Chondrocyte (in vitro differentiated cells): ENCODE data around the gene CPNE2. TPM values are rescaled to one million over a fixed set of nuclear protein-coding genes. Genes with fewer than 3 reads are reported as not detected.

Experiments used
- DNase-seq: peaks from one replicate; pipeline ENCODE4 v3.0.0; 2021; ENCODE audit warnings: mixed read lengths, low spot score
- H3K27ac Mint-ChIP-seq: one replicate; pipeline ENCODE4 v1.8.0; 2021; ENCODE audit warnings: mild to moderate bottlenecking, moderate library complexity, mixed read lengths; ENCODE audit not compliant: unreplicated experiment
- H3K27me3 Mint-ChIP-seq: 2 replicates; pipeline ENCODE4 v1.8.0; 2021; ENCODE audit warnings: low read depth, mixed read lengths
- H3K36me3 Mint-ChIP-seq: 2 replicates; pipeline ENCODE4 v1.8.0; 2021; ENCODE audit warnings: low read depth, mixed read lengths
- H3K4me1 Mint-ChIP-seq: 2 replicates; pipeline ENCODE4 v1.8.0; 2021; ENCODE audit warnings: low read depth, mild to moderate bottlenecking, mixed read lengths
- H3K4me3 Mint-ChIP-seq: one replicate; pipeline ENCODE4 v1.8.0; 2021; ENCODE audit warnings: mild to moderate bottlenecking, moderate library complexity, mixed read lengths; ENCODE audit not compliant: unreplicated experiment
- H3K9me3 Mint-ChIP-seq: 2 replicates; pipeline ENCODE4 v1.8.0; 2021; ENCODE audit warnings: low read depth, mixed read lengths
- total RNA-seq: library from RNA; stranded (reverse); gene quantifications from 3 replicates; pipeline ENCODE4 v1.2.1, GENCODE V29; 2021
- TF ChIP-seq, protein P1 (sequence below): fragments of 200-600 bp; sonication (generic); IDR thresholded peaks from 2 replicates; pipeline ENCODE4 v1.5.0; 2021; ENCODE audit warnings: antibody characterized with exemption, mild to moderate bottlenecking, moderate library complexity

Gene CPNE2
- total RNA-seq, 1 donor from 2014 or later = 21.8 TPM

DNA sequence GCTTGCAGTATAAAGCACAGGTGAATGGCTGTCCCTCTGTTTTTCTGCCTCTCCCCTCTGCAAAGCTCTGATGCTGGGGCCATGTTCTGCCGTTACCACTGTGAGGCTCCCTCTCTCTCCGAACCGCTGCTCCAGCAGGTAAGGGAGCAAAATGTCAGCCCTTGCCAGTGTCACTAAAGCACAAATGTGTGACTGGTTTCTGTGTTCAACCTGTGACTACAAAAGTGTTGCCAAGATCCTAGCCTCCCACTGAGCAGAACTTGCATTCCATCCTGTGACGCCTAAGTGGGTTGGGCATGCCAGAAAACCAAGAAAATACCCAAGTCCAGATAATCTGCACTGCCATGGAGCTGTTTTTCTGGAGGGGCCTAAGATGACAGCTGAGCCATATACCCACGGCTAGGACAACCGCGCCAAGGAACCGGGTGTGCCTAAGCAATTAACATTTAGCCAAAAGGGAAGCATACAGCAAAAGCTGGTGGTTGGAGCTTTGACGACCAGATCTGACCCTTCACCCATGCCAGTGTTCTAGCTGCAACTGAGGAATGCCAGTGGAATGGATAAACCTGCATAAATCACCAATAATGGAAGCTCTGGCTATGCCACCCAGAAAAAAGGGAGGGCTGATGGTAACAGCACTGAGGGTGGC lies 58.4 kb downstream of the CPNE2 start:
- Mint-ChIP-seq H3K36me3 (peaks cover 22% of the 10 kb centered on the region), H3K27me3 (no peaks in the 10 kb centered on the region), H3K4me1 (peaks cover 17% of the 10 kb centered on the region), H3K9me3 (no peaks in the 10 kb centered on the region), H3K4me3 (no peak overlapping the region), H3K27ac (peak overlapping the region; percentile 39)
- TF ChIP-seq, protein P1, sequence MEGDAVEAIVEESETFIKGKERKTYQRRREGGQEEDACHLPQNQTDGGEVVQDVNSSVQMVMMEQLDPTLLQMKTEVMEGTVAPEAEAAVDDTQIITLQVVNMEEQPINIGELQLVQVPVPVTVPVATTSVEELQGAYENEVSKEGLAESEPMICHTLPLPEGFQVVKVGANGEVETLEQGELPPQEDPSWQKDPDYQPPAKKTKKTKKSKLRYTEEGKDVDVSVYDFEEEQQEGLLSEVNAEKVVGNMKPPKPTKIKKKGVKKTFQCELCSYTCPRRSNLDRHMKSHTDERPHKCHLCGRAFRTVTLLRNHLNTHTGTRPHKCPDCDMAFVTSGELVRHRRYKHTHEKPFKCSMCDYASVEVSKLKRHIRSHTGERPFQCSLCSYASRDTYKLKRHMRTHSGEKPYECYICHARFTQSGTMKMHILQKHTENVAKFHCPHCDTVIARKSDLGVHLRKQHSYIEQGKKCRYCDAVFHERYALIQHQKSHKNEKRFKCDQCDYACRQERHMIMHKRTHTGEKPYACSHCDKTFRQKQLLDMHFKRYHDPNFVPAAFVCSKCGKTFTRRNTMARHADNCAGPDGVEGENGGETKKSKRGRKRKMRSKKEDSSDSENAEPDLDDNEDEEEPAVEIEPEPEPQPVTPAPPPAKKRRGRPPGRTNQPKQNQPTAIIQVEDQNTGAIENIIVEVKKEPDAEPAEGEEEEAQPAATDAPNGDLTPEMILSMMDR = no peak
- DNase-seq = no peak

DNA sequence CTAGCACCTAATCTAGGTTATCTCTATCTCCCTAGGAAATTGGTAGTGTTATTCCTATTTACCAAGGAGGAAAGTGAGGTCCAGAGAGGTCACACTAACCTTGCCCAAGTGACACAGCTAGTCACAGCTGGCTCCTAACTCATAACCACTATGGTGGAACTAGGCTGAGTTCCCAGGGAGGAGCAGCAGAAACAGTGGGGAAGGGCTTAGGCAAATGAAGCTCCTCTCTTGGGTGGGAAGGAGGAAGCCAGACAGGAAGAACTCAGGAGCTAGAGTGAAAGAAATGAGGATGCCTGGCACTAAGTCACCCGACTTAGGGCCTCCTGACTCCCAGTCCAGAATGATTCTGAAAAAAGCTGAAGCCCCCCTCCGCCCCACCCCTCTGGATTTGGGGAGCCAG lies 59.0 kb downstream of the CPNE2 start:
- no peak overlapping the region for H3K4me3 Mint-ChIP-seq
- peak overlapping the region; percentile 22 for H3K27ac Mint-ChIP-seq
- DNase-seq = no peak
- no peaks in the 10 kb centered on the region for H3K27me3 Mint-ChIP-seq
- peaks cover 17% of the 10 kb centered on the region for H3K4me1 Mint-ChIP-seq
- H3K36me3 Mint-ChIP-seq = peaks cover 24% of the 10 kb centered on the region
- TF ChIP-seq, protein P1 = no peak
- H3K9me3 Mint-ChIP-seq = no peaks in the 10 kb centered on the region

DNA sequence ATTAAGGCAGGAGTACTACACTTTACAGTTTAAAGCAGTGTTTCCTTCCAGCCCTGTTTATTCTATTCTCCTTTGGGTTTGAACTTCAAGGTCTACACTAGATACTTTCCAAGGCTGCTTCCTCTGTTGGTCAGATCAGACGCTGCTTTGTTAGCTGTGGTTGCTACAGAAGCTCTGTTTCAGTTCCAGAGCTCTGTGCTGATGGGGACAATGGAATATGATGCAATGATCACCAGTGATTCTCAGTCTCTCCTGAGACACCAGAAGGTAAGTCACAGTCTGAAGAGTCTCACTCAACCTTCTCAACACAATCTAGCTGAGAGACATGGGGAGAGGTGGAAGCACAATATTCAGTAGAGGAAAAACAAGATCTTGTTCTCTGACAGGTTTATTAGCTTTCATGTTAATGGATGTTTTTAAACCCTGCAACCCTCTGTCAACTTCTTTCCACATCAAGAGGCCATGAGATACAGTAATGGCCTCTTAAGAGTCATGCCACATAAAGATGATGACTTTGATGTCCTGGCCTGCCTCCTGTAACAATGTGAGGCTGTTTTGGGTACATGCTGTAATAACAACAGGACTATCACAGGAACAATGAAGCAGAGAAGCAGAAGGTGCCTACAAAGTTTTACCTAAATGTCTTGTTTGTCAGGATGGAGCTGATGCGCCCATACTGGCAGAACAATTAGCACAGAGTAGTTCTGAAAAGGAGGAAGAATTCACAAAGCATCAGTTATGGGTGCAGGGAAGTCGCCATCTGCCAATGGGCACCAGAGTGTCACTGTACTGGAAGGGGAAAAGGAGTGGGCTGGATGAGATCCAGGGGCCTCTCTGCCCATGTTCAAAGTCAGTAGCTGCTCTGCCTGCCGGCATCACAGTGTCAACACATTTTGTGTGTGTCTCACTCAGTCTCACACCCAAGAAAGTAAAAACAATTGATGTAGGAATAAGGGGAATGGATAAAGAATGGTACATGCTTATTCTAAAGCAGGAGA lies 60.0 kb downstream of the CPNE2 start:
- H3K9me3 Mint-ChIP-seq = no peaks in the 10 kb centered on the region
- H3K36me3 Mint-ChIP-seq = peaks cover 30% of the 10 kb centered on the region
- no peaks in the 10 kb centered on the region for H3K27me3 Mint-ChIP-seq
- H3K4me3 Mint-ChIP-seq = no peak overlapping the region
- H3K4me1 Mint-ChIP-seq = peaks cover 16% of the 10 kb centered on the region
- H3K27ac Mint-ChIP-seq = no peak overlapping the region
- TF ChIP-seq, protein P1 = no peak
- DNase-seq = no peak

DNA sequence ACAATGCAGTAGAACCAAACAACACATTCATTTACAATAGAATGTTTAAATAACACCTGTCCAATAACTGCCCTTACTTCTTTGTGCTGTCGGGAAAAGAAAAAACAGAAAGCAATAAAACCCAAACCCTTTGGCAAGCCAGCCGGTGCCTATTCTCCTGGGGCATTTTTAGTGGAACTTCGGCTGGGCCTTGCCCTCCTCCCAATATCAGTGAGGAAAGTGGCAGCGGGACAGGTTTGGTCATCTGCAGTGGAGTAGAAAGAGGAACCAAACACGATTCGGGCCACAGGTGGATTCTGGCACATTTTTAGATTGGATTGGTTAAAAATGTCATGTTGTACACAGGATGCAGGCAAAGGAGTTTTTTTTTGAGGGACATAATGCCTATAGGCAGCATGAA lies 61.5 kb downstream of the CPNE2 start:
- Mint-ChIP-seq H3K36me3 (peaks cover 30% of the 10 kb centered on the region), H3K27me3 (no peaks in the 10 kb centered on the region), H3K4me1 (peaks cover 9% of the 10 kb centered on the region), H3K4me3 (no peak overlapping the region), H3K27ac (no peak overlapping the region), H3K9me3 (no peaks in the 10 kb centered on the region)
- TF ChIP-seq, protein P1 = no peak
- DNase-seq = no peak

DNA sequence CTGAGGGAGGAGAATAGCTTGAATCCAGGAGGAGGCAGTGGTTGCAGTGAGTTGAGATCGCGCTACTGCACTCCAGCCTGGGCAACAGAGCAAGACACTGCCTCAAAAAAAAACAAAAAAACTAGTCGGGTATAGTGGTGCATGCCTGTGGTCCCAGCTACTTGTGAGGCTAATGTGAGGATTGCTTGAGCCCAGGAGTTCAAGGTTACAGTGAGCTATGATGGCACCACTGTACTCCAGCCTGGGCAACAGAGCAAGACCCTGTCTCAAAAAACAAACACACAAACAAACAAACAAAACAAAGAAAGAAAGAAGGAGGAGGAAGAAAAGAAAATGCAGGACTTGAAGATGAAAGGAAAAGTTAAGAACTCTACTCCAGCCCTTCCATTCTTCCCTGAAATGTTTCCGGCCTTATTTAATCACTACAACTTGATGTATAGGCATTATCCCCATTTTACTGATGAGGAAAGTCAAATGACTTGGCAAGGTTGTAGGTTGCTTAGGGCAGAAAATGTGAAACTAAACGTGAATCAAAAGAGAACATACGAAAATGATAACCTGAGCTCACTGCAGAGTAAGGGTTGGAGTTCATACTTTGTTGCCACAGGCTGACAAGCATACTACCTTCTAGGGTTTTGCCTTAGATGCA lies 63.4 kb downstream of the CPNE2 start:
- TF ChIP-seq, protein P1 = no peak
- no peak overlapping the region for H3K27ac Mint-ChIP-seq
- H3K4me1 Mint-ChIP-seq = peaks cover 5% of the 10 kb centered on the region
- DNase-seq = no peak
- no peaks in the 10 kb centered on the region for H3K9me3 Mint-ChIP-seq
- no peaks in the 10 kb centered on the region for H3K27me3 Mint-ChIP-seq
- peaks cover 38% of the 10 kb centered on the region for H3K36me3 Mint-ChIP-seq
- H3K4me3 Mint-ChIP-seq = no peak overlapping the region
